ENCODE measurements around the gene ANGPTL4.
"Not testable (repeated sequence)": the region's sequence is repeated elsewhere in the genome, so short reads cannot be mapped to it uniquely, and the experiment has no call there.

Gene ANGPTL4

GRCh38 chr19:8358948-8359347 is 5.0 kb upstream of the ANGPTL4 start:
- no peak overlapping the region for H3K27ac ChIP-seq
- no peak for DNase-seq (ENCODE audit: low read depth, low spot score)

- no peak for DNase-seq (ENCODE audit: low read depth, low spot score)
- H3K27ac ChIP-seq: no peak overlapping the region
These were observed 3.8 kb upstream of the ANGPTL4 start for GRCh38 chr19:8360196-8360595.

- peak; percentile 98 for DNase-seq (ENCODE audit: low read depth, low spot score)
- H3K27ac ChIP-seq: peak overlapping the region; percentile 98
These were observed 1.8 kb upstream of the ANGPTL4 start for GRCh38 chr19:8361921-8362793.

- H3K27ac ChIP-seq: no peak overlapping the region
- DNase-seq (ENCODE audit: low read depth, low spot score): no peak
These were observed 2.2 kb downstream of the ANGPTL4 start for GRCh38 chr19:8366121-8366581.

GRCh38 chr19:8366961-8367326 is 3.0 kb downstream of the ANGPTL4 start:
- no peak overlapping the region for H3K27ac ChIP-seq
- no peak for DNase-seq (ENCODE audit: low read depth, low spot score)

GRCh38 chr19:8367327-8368001 is 3.5 kb downstream of the ANGPTL4 start:
- DNase-seq (ENCODE audit: low read depth, low spot score): peak; percentile 43
- no peak overlapping the region for H3K27ac ChIP-seq

- no peak for DNase-seq (ENCODE audit: low read depth, low spot score)
- no peak overlapping the region for H3K27ac ChIP-seq
These were observed 6.4 kb downstream of the ANGPTL4 start for GRCh38 chr19:8370176-8371010.

GRCh38 chr19:8371011-8371804 is 7.3 kb downstream of the ANGPTL4 start:
- H3K27ac ChIP-seq: no peak overlapping the region
- no peak for DNase-seq (ENCODE audit: low read depth, low spot score)

- H3K27ac ChIP-seq: no peak overlapping the region
- DNase-seq (ENCODE audit: low read depth, low spot score): no peak
These were observed 10.2 kb downstream of the ANGPTL4 start for GRCh38 chr19:8373867-8374813.

- not testable (repeated sequence) for H3K27ac ChIP-seq; DNase-seq (ENCODE audit: low read depth, low spot score)
These were observed 11.8 kb downstream of the ANGPTL4 start for GRCh38 chr19:8375766-8376165.

- not testable (repeated sequence) for H3K27ac ChIP-seq
These were observed 12.5 kb downstream of the ANGPTL4 start for GRCh38 chr19:8376373-8376974.

GRCh38 chr19:8377598-8377997 is 13.6 kb downstream of the ANGPTL4 start:
- H3K27ac ChIP-seq: no peak overlapping the region
- DNase-seq (ENCODE audit: low read depth, low spot score): no peak

More at GRCh38 chr19:8376373-8376974, 12.5 kb downstream of the ANGPTL4 start:
- not testable (repeated sequence) for DNase-seq (ENCODE audit: low read depth, low spot score)

GRCh38 chr19:8379156-8379891 is 15.4 kb downstream of the ANGPTL4 start:
- not testable (repeated sequence) for H3K27ac ChIP-seq; DNase-seq (ENCODE audit: low read depth, low spot score)

GRCh38 chr19:8384569-8384968 is 20.6 kb downstream of the ANGPTL4 start:
- H3K27ac ChIP-seq: not testable (repeated sequence)

GRCh38 chr19:8385103-8385502 is 21.1 kb downstream of the ANGPTL4 start:
- H3K27ac ChIP-seq: peak overlapping the region; percentile 44
- DNase-seq (ENCODE audit: low read depth, low spot score): not testable (repeated sequence)

More at GRCh38 chr19:8384569-8384968, 20.6 kb downstream of the ANGPTL4 start:
- not testable (repeated sequence) for DNase-seq (ENCODE audit: low read depth, low spot score)

GRCh38 chr19:8385566-8385965 is 21.6 kb downstream of the ANGPTL4 start:
- DNase-seq (ENCODE audit: low read depth, low spot score): not testable (repeated sequence)
- H3K27ac ChIP-seq: peak overlapping the region; percentile 44

GRCh38 chr19:8386419-8386818 is 22.5 kb downstream of the ANGPTL4 start:
- DNase-seq (ENCODE audit: low read depth, low spot score): not testable (repeated sequence)
- peak overlapping the region; percentile 44 for H3K27ac ChIP-seq

All from epithelial cell of prostate (primary cell).